GM21367 (cell line): ENCODE measurements around the gene DDTL.
"Not testable (repeated sequence)": the region's sequence is repeated elsewhere in the genome, so short reads cannot be mapped to it uniquely, and the experiment has no call there.

ENCODE experiments used
- ATAC-seq: cut with Tn5 transposase; IDR thresholded peaks from one replicate; pipeline ENCODE4 v1.9.1; 2021; ENCODE audit not compliant: unreplicated experiment

The DDTL gene

DNA sequence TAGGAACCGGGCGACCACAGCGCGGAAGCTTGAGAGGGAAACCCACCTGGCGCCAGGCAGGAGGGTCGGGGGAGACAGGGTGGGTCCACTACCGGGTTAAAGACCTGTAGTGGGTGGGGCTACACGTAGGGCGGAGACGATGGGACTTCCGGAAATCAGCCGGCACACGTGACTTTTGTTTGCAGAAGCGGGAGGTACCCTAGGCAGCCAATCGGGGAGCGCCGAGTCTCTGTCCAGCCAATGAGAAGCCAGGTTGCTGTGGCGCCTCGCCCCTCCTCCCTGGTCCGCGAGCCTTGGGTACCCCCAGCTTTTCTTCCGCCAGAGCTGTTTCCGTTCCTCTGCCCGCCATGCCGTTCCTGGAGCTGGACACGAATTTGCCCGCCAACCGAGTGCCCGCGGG lies at the start of gene DDTL:
Gene DDTL, plus strand, starts transcription at position 321 of the 400 bp plus-strand sequence. Its CDS starts 27 bp downstream, at position 348.
- peak; percentile 84 for ATAC-seq

DNA sequence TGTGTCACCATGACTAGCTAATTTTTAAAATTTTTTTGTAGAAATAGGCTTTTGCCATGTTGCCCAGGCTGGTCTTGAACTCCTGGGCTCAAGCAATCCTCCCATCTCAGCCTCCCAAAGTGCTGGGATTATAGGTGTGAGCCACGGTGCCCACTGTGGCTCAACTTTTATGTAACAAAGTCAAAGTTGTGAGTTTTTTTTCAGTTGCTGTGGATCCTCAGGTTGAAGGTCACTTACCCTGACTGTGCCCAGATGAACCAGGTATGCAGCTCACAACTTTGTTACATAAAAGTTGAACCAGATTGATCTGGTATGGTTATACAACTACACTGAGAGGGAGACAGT lies 46.4 kb upstream of the DDTL start:
- not testable (repeated sequence) for ATAC-seq

DNA sequence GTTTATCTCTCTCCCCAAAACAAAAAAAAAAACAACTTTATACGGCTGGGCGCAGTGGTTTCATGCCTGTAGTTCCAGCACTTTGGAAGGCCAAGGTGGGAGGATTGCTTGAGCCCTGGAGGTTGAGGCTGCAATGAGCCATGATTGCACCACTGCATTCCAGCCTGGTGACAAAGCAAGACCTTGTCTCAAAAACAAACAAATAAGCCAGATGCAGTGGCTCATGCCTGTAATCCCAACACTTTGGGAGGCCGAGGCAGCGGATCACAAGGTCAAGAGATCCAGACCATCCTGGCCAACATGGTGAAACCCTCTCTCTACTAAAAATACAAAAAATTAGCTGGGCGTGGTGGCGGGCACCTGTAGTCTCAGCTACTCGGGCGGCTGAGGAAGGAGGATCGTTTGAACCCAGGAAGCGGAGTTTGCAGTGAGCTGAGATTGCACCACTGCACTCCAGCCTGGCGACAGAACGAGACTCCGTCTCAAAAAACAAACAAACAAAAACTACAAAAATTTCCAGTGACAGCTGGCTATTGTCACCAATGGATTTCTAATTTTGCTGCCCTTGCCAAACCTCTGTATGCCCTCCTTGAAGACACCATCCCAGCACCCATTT lies 45.0 kb upstream of the DDTL start:
- not testable (repeated sequence) for ATAC-seq

DNA sequence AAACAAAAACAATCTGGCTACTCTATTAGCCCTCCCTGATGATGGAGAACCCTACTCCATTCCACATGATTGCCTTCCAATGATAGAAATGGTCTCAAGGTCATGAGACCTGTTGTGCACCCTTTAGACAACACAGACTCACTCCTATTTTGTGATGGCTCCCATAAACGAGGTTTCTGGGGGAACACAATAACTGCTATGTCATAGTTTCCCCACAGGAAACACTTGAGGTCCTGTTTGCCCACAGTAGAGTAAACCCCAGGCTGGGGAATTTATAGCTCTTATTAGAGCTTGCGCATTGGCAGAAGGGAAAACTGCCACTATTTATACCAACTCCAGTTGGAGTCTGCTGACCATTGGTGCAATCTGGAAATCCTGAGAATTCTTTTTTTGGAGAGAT lies 43.8 kb upstream of the DDTL start:
- ATAC-seq: no peak

DNA sequence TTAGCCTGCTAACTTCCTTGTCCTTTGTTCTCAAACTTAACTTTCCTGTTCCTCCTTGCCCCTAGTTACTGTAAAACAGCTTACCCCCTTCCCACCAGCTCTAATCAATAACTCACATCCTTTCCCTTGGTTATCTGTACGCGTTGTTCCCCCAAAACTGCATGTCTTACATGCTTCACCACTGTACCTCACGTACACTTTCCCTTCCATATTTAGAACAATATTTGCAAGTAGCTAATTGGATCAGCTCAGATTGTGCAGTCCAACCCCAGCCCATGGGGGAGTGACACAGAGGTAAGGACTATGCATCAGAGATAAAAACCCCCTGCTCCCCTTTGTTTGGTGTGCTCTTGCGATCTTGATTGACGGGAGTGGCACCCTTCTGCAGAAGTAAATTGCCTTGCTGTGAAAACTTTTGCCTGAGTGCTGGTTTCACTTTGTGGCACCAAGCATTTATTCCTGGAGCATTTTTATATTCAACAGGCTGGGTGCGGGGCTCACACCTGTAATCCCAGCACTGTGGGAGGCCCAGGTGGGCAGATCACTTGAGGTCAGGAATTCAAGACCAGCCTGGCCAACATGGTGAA lies 41.6 kb upstream of the DDTL start:
- no peak for ATAC-seq

DNA sequence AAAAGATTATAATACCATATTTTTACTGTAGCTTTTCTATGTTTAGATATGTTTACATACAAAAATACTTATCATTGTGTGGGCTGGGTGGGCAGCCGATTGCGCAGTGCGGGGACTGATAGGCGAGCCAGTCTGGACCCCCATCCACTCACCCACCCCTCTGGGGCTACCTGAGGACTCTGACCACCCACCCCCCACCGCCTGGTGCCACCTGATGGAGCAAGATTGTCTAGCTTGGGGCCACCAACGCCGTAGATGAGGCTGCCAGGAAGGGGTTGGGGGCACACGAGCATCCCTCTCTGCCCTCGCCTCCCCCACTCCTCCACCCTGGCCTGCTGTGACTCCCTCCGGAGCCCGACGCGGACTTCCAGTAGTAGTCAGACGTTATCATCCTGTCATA lies 40.1 kb upstream of the DDTL start:
- ATAC-seq: no peak

DNA sequence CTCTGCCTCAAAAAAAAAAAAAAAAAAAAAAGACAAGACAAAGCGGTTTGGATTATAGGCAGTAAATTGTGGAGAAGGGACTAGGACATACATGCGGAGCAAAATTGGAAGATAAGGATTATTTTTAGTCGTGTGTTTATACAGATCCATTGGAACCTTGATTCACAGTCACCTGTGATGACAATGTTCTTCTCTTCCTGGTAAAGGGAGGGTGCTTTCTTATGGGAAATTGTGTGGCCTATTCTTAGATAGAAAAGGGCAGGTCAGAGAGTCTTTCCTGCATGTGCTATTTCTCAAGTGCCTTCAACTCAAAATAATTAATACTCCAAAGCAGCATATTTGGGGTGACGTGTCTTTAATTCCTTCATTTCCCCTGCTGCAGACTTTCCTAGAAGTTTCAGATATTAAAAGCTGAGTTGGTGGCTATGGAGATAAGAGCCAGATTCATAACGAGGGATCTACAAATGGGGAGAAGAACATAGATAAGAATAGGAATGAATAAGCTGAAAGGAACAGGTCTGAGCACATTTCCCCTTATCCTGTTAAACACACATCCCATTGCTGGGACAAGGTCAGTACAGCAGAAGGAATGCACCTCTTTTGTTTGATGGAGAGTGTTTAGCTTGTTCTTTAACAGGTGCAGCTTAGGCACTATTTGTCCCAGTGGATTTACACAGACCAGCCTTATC lies 28.2 kb upstream of the DDTL start:
- no peak for ATAC-seq

DNA sequence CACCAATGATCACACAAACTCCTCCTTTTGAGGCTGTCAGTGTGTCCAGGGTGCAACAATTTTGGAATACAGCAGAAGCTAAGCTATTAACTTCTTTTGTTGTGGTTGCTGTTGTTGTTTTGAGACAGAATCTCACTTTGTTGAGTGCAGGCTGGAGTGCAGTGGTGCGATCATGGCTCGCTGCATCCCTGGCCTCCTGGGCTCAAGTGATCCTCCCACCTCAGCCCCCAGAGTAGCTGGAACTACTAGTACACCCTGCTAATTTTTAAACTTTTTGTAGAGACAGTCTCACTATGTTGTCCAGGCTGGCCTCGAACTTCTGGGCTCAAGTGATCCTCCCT lies 27.7 kb upstream of the DDTL start:
- no peak for ATAC-seq

DNA sequence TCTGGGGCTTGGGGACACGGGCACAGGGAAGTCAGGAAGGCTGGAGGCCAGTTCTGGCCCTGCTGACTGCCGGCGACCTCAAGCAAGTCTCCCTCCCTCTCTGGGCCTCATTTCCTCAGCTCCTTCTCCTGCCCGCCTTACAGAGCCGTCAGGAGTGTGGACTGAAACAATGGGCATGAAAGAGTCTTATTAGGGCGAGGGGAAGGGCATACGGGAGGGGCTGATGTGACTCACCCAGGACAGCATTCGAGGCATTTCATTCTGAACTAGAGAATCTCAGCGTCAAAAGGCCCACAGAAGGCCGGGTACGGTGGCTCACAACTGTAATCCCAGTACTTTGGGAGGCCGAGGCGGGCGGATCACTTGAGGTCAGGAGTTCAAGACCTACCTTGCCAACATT lies 26.5 kb upstream of the DDTL start:
- not testable (repeated sequence) for ATAC-seq

DNA sequence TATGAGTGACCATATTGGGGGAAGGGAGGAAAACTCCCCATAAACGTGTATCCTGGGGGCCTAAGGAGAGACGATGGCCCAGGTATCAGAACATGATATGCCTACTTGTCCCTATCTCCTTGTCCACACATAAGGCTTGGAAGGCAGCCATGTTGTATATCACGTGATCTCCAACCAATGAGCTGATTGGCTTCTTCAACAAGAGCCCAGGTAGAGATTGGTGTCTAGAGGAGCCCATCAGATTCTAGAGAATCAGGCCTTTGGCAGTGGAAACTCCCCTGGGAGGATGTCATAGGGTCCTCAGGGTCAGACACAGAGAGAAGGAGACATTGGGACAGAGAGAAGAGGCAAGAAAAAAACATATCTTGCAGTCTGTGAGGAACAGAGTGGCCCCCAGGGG lies 19.3 kb upstream of the DDTL start:
- not testable (repeated sequence) for ATAC-seq

DNA sequence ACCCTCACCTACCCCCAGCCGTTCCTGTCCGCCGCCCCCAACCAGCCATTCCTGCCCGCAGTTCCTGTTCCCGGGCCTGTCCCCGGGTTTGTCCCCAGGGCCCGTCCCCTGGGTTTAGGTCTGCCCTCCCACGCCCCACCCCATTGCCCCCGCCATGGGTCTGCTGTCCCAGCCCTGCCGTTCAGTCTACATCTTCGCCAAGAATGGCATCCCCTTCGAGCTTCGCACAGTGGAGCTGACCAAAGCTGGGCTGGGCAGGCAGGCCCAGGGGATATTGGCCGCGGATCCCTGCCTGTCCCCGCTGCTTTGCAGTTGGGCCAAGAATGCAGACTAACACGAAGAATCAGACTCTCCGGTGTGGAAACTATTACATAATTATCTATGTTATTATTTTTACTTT lies 16.9 kb upstream of the DDTL start:
- ATAC-seq: not testable (repeated sequence)

DNA sequence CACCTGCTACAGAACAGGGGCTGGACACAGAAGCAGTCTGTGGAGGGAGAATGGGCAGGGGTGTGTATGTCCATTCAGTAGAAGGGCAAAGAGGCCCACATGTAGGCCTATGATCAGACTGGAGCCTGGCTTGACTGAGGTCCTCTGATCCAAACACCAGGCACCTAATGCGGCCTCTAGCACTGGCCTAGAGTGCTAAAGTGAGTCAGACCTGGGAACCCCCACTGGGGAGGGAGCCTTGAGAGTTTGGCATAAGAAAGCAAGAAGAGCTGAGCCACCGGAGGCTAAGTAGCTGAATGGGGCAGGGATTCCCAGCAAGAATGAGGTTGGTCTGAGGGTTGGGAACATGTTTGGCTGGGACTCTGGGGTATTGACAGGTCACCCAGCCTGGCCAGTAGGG lies 15.3 kb upstream of the DDTL start:
- not testable (repeated sequence) for ATAC-seq

DNA sequence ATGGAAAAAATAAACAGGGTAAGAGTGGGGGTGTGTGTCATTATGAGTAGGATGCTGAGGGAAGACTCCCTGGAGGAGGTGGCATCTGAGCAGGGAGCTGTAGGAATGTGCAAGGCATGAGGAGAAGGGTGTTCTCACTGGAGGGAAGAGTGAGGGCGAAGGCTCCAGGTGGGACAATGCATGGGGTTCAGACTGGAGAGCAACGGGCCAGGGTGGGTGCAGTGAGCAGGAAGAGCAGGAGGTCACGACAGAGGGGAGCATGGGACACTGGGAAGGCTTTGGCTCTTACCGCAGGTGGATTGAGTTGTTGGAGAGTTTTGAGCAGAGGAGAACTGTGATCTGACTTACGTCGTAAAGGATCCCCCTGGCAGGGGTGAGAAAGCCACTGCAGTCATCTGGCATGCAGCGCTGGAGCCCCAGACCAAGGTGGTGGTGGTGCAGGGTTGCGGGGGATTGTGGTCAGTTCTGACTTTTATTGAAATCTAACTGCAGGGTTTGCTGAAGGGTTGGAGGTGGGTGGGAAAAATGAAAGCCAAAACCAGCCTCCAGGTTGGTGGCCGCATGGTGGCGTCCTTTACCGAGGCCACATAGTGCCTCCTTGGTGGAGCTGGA lies 13.8 kb upstream of the DDTL start:
- not testable (repeated sequence) for ATAC-seq

DNA sequence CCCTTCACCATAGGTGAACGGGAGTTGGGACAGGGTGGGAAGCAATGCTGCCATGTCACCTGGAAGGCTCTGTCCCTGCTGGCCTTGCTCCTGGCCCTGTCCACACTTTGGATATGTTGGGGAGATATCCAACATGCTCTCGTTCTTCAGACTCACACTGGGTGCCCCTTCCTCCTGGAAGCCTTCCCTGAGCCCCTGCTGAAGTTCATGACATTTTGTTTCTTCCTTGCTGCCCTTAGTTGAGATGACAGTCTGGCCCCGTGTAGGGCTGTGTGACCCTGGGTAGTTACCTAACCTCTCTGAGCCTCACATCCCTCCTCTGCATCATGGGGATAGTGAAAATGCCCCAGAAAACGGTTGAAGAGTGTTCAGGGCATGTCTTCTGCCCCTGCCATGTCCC lies 13.2 kb upstream of the DDTL start:
- ATAC-seq: not testable (repeated sequence)

DNA sequence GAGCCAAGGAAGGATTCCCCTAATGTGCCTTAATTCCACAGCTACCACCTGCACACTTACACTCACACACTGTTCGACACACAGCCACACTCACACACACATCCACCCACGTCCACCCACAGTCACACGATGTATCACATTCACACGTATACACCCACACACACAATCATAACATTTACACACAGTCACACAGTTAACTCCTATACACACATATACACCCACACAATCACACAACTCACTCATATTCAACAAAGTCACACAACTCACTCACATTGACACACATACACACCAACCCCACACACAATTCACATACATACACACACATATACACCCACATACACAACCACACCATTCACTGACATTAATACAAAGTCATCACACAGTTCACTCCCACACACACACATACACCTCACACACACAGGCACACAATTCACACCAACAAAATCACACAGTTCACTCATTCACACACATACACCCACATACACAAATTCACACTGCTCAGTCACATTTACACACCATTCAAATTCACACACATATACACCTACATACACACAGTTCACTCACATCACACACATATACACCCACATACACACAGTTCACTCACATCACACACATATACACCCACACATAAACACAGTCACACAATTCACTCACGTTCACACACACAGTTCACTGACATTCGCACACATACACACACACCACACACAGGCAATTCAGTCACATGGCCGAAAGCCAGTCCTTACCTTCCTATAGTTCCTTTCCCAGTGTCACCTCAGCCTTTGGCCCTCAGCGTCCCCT lies 12.3 kb upstream of the DDTL start:
- ATAC-seq: not testable (repeated sequence)

DNA sequence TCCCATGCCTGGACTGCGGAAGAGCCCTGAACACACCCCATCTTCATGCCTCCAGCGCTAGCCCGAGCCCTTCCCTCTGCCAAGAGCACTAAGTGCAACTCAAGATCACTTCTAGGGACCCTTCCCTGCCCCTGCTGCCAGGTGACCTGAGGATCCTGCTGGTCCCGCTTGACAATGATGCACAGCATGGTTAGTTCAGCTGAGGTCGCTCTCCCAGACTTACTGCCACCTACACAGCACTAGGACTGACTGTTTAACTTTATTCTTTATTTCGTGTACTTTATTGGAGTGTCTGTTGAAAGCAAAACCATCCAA lies 11.7 kb upstream of the DDTL start:
- ATAC-seq: not testable (repeated sequence)

DNA sequence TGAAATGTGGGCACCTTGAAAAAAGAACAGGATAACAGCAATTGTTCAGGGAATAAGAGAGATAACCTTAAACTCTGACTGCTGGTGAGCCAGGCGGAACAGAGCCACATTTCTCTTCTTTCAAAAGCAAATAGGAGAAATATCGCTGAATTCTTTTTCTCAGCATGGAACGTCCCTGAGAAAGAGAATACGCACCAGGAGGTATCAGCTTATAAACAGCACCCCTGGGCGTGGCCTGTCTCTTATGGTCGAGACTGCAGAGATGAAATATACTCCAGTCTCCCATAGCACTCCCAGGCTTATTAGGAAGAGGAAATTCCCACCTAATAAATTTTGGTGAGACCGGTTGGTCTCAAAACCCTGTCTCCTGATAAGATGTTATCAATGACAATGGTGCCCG lies 10.8 kb upstream of the DDTL start:
- ATAC-seq: not testable (repeated sequence)

DNA sequence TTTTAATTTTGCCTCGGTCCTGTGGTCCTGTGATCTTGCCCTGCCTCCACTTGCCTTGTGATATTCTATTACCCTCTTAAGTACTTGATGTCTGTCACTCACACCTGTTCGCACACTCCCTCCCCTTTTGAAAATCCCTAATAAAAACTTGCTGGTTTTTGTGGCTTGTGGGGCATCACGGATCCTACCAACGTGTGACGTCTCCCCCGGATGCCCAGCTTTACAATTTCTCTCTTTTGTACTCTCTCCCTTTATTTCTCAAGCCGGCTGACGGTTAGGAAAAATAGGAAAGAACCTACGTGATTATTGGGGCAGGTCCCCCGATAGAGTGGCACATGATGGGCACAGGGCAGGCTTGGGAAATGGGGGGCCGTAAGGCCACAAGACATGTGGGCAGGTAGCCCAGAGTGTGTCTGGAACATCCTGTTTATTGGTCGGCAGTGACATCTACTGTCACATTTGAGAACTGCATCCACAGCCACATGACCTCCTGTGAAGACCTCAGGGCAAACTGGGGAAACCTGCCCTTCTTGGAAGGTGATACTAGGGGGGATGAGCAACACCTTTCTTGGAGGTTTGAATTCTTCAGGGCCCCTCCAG lies 10.3 kb upstream of the DDTL start:
- ATAC-seq: not testable (repeated sequence)

DNA sequence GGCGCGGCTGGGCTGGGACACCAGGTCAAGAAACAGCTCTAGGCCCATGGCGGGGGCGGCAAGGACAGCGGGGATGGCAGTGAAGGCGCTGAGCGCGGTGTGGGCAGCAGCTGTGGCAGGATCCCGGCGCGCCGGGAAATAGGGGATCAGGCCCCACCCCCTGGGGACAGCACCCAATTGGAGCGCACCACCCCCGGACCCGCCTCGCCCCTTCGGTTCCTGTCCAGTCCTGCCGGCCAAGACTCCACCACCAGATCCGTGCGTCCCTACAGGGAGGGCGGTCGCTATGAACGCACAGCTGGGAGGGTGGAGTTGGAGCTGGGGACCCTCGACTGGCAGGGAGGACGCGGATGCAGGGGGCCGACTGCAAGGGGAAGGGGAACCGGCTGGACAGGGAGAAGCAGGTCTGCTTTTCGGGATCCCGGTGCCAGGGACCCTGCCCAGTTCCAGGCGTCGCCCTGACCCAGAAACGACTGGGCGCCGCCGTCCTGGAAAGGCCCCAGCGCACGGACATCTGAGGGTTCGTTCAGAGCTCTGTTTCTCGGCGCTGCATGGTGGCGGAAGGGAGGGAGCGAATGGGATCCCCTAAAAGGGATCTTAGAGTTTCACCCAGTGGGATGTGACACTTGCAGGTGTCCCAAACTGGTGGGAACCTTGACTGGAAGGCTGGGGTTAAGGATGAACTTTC lies 5.5 kb upstream of the DDTL start, which contains the start of gene GSTT2B:
Gene GSTT2B, minus strand, starts transcription at position 112 of the 688 bp plus-strand sequence. Its CDS starts 64 bp downstream, at position 48.
- not testable (repeated sequence) for ATAC-seq

DNA sequence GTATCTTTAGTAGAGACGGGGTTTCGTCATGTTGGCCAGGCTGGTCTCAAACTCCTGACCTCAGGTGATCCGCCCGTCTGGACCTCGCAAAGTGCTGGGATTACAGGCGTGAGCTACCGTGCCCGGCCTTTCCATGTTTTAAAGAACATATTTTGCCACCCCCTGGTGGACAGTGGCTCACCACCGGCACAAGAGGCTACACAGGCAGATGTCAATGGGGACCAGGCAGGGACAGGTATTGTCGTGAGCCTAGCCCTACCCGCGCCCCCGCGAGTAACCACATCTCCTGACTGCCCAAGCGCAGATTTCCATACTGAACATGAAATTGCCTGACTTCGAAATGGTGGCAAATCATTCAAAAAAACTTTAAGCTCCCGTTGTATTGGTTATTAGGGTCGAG lies 594 bp upstream of the DDTL start:
- not testable (repeated sequence) for ATAC-seq
